Right renal pelvis (tissue), 4 donors: ENCODE data around the gene ENTPD2. TPM values are rescaled to one million over a fixed set of nuclear protein-coding genes. Genes with fewer than 3 reads are reported as not detected.
A peak's percentile ranks its signal among the peaks of the same experiment; 100 is the strongest.

ENCODE experiments used
- DNase-seq, 4 donors: peaks; one replicate each; pipeline ENCODE4 v3.0.0-alpha.2; 2013; ENCODE audit warnings: low read depth in 4 of 4, low spot score in 3 of 4, missing footprints in 1 of 4
- polyA plus RNA-seq, 4 donors: library from polyadenylated mRNA; unstranded; fragments of 120-200 nt; gene quantifications; one replicate each; pipeline ENCODE4 v1.2.1, GENCODE V29; 2013; ENCODE audit not compliant: insufficient read length in 4 of 4

Gene ENTPD2
- polyA plus RNA-seq, 4 donors: 3.4 to 7.4 (median 4.2) TPM

GRCh38 chr9:137080260-137081122 lies 26.6 kb upstream of the ENTPD2 start:
- DNase-seq: no peak

- DNase-seq: no peak
These were observed 25.5 kb upstream of the ENTPD2 start for GRCh38 chr9:137079401-137079787.

- DNase-seq: no peak
These were observed 25.0 kb upstream of the ENTPD2 start for GRCh38 chr9:137078701-137079400.

- no peak for DNase-seq
These were observed 24.2 kb upstream of the ENTPD2 start for GRCh38 chr9:137077758-137078693.

GRCh38 chr9:137077010-137077747 lies 23.3 kb upstream of the ENTPD2 start, which contains the start of gene UAP1L1:
TSS of gene UAP1L1 (plus strand) at chr9:137077517. CDS start at chr9:137077533, 16 bp downstream.
- DNase-seq: no peak

GRCh38 chr9:137076636-137077009 lies 22.8 kb upstream of the ENTPD2 start:
- DNase-seq: no peak

GRCh38 chr9:137075275-137075775 lies 21.5 kb upstream of the ENTPD2 start:
- no peak for DNase-seq

GRCh38 chr9:137074657-137075274 lies 20.9 kb upstream of the ENTPD2 start:
- DNase-seq: no peak

GRCh38 chr9:137073992-137074399 lies 20.1 kb upstream of the ENTPD2 start:
- no peak for DNase-seq

- DNase-seq: no peak
These were observed 17.4 kb upstream of the ENTPD2 start for GRCh38 chr9:137071282-137071681.

- DNase-seq: no peak
These were observed 17.0 kb upstream of the ENTPD2 start for GRCh38 chr9:137070906-137071275.

- peak; percentile 64 to 78 (median 74) for DNase-seq
These were observed 16.5 kb upstream of the ENTPD2 start, which contains the start of gene SAPCD2 for GRCh38 chr9:137070201-137070905. TSS of gene SAPCD2 (minus strand) at chr9:137070557. CDS start at chr9:137070460, 97 bp downstream.

GRCh38 chr9:137069508-137070091 lies 15.7 kb upstream of the ENTPD2 start:
- DNase-seq: no peak

GRCh38 chr9:137068539-137069507 lies 15.0 kb upstream of the ENTPD2 start:
- no peak for DNase-seq

- no peak for DNase-seq
These were observed 14.1 kb upstream of the ENTPD2 start for GRCh38 chr9:137067860-137068538.

GRCh38 chr9:137066096-137066861 lies 12.4 kb upstream of the ENTPD2 start:
- DNase-seq: no peak
